ENCODE results near the gene CDC6.

Gene CDC6

DNA sequence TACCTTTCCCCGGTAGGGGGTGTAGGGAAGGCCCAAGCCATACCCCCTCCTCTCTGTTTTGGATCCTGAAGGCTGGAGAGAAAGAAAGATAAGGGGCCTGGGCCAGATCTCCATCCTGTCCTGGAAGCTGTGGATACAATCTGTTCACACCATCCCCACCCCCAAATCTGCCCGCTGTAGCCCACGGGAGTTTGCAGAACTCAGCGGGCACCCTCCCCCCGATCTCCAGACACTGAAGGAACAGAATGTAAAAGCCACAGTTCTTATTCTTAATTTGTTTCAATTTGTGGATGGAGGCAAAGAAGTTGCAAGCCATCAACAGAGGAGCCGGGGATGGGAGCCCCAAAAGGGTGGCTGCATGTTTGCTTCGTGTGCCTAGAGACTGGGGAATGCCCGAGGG, 49.7 kb downstream of the CDC6 start:
- Histone ChIP-seq H3K9ac (no peak overlapping the region), H3K4me1 (ENCODE audit: low read depth, poor library complexity, severe bottlenecking) (peaks cover 57% of the 10 kb centered on the region), H3K4me2 (no peak overlapping the region), H3K27ac (no peak overlapping the region), H3K27me3 (ENCODE audit: insufficient read depth, low read depth) (no peaks in the 10 kb centered on the region), H3K36me3 (ENCODE audit: insufficient read depth) (no peaks in the 10 kb centered on the region), H2AFZ (ENCODE audit: low read depth) (no peak overlapping the region), H3K79me2 (ENCODE audit: insufficient read depth, low read depth) (peaks cover 81% of the 10 kb centered on the region), H4K20me1 (ENCODE audit: insufficient read depth) (peaks cover 12% of the 10 kb centered on the region; the same call in 1 of the 2 replicates), H3K4me3 (IDR thresholded peaks at IDR 0.05; ENCODE audit: insufficient read depth, low read depth, low read length) (no peak overlapping the region)
- TF ChIP-seq CTCF (conservative IDR thresholded peaks at IDR 0.05; ENCODE audit: low read depth, low read length): no peak

DNA sequence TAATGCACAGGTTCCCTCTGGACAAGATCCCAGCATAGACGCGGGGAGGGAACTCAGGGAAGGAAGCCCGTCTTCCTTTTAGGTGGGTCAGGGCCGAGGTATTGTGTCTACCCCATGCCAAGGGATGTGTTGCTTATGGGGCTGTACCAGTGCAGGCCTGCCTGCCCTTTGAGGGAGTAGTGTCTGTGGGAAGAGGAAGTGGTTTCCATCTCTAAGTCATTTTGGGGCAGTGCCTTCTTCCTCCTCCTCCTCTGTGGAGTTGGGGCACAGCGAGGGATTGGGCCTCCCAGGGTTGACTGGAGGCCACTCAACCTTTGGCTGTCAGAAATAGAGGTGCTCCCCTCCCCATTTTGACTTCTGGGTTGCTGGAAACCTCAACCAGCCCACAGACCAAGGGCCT, 50.4 kb downstream of the CDC6 start:
- no peaks in the 10 kb centered on the region for H3K27me3 ChIP-seq (ENCODE audit: insufficient read depth, low read depth)

GRCh38 chr17:40338941-40339649, 51.4 kb downstream of the CDC6 start:
- H3K4me3 ChIP-seq (IDR thresholded peaks at IDR 0.05; ENCODE audit: insufficient read depth, low read depth, low read length): no peak overlapping the region
- peaks cover 78% of the 10 kb centered on the region for H3K79me2 ChIP-seq (ENCODE audit: insufficient read depth, low read depth)
- H3K4me2 ChIP-seq: no peak overlapping the region
- no peaks in the 10 kb centered on the region for H3K27me3 ChIP-seq (ENCODE audit: insufficient read depth, low read depth)
- H2AFZ ChIP-seq (ENCODE audit: low read depth): no peak overlapping the region
- H3K4me1 ChIP-seq (ENCODE audit: low read depth, poor library complexity, severe bottlenecking): peaks cover 52% of the 10 kb centered on the region
- H3K36me3 ChIP-seq (ENCODE audit: insufficient read depth): no peaks in the 10 kb centered on the region
- no peak overlapping the region for H3K9ac ChIP-seq
- no peak overlapping the region for H3K27ac ChIP-seq
- peaks cover 17% of the 10 kb centered on the region; the same call in 1 of the 2 replicates for H4K20me1 ChIP-seq (ENCODE audit: insufficient read depth)
- no peak for TF ChIP-seq CTCF (conservative IDR thresholded peaks at IDR 0.05; ENCODE audit: low read depth, low read length)

More for the DNA sequence above, 50.4 kb downstream of the CDC6 start:
- Histone ChIP-seq H3K36me3 (ENCODE audit: insufficient read depth) (no peaks in the 10 kb centered on the region), H3K4me1 (ENCODE audit: low read depth, poor library complexity, severe bottlenecking) (peaks cover 61% of the 10 kb centered on the region), H3K27ac (no peak overlapping the region), H3K9ac (no peak overlapping the region), H3K4me3 (IDR thresholded peaks at IDR 0.05; ENCODE audit: insufficient read depth, low read depth, low read length) (no peak overlapping the region), H3K79me2 (ENCODE audit: insufficient read depth, low read depth) (peaks cover 81% of the 10 kb centered on the region), H3K4me2 (no peak overlapping the region), H2AFZ (ENCODE audit: low read depth) (no peak overlapping the region), H4K20me1 (ENCODE audit: insufficient read depth) (peaks cover 13% of the 10 kb centered on the region; the same call in 1 of the 2 replicates)
- TF ChIP-seq CTCF (conservative IDR thresholded peaks at IDR 0.05; ENCODE audit: low read depth, low read length): no peak

GRCh38 chr17:40340327-40340726, 52.6 kb downstream of the CDC6 start:
- Histone ChIP-seq H3K36me3 (ENCODE audit: insufficient read depth) (no peaks in the 10 kb centered on the region), H3K4me2 (no peak overlapping the region), H3K27me3 (ENCODE audit: insufficient read depth, low read depth) (no peaks in the 10 kb centered on the region), H3K9ac (no peak overlapping the region), H3K4me3 (IDR thresholded peaks at IDR 0.05; ENCODE audit: insufficient read depth, low read depth, low read length) (no peak overlapping the region), H3K79me2 (ENCODE audit: insufficient read depth, low read depth) (peaks cover 69% of the 10 kb centered on the region), H2AFZ (ENCODE audit: low read depth) (no peak overlapping the region), H3K4me1 (ENCODE audit: low read depth, poor library complexity, severe bottlenecking) (peaks cover 51% of the 10 kb centered on the region), H4K20me1 (ENCODE audit: insufficient read depth) (peaks cover 8% of the 10 kb centered on the region; the same call in 1 of the 2 replicates), H3K27ac (no peak overlapping the region; the same call in 1 of the 2 replicates)
- TF ChIP-seq CTCF (conservative IDR thresholded peaks at IDR 0.05; ENCODE audit: low read depth, low read length): no peak

Measured in KMS-11 (cell line).